GM12878 (cell line): Measurements from ENCODE around the gene EYA4. TPM values are rescaled to one million over a fixed set of nuclear protein-coding genes. Genes with fewer than 3 reads are reported as not detected.

ENCODE experiments used
- ATAC-seq: fragments of 200-7000 bp; cut with Tn5 transposase; 3 replicates; pipeline ENCODE4 v1.9.1; 2020; ENCODE audit warnings: mild to moderate bottlenecking, moderate library complexity
- BruUV-seq: library from RNA; stranded (reverse); fragments of 400-500 nt; replicated peaks from 2 replicates; lab custom pipeline; 2021; lab: Mats Ljungman, UMichigan
- CTCF ChIA-PET: fragments of 300-600 bp; sonication (Branson Sonifier 250); formaldehyde crosslinking; extraction: SDS; loops from one replicate; lab custom pipeline; 2021; ENCODE audit warnings: inconsistent platforms; lab: Yijun Ruan, JAX
- POLR2A ChIA-PET: fragments of 350-600 bp; formaldehyde crosslinking; extraction: SDS; loops from one replicate; lab custom pipeline; 2021; ENCODE audit warnings: inconsistent platforms; lab: Charles Lee
- RAD21 ChIA-PET: fragments of 300-600 bp; sonication (Branson Sonifier 250); formaldehyde crosslinking; loops from one replicate; lab custom pipeline; 2023; ENCODE audit warnings: antibody characterized with exemption; ENCODE audit not compliant: unreplicated experiment; lab: Charles Lee
- SMC1A ChIA-PET: fragments of 300-600 bp; sonication (Branson Sonifier 250); formaldehyde crosslinking; loops from one replicate; lab custom pipeline; 2023; ENCODE audit not compliant: unreplicated experiment, uncharacterized antibody; lab: Charles Lee
- DNase-seq: peaks from one replicate; pipeline ENCODE4 v3.0.0-alpha.2; 2011; ENCODE audit warnings: low read depth, low spot score
- FAIRE-seq: peaks from 3 replicates; lab custom pipeline; 2011; peaks lifted over from hg19 to GRCh38; lab: Jason Lieb, UNC
- H2AFZ ChIP-seq: 2 replicates; pipeline ENCODE4 v1.6.0; 2011; ENCODE audit warnings: low read depth, low read length, control low read depth; ENCODE audit not compliant: control insufficient read depth
- H3K27ac ChIP-seq: 2 replicates; pipeline ENCODE4 v1.5.1; 2011; ENCODE audit warnings: control low read depth; ENCODE audit not compliant: control insufficient read depth, insufficient read depth
- H3K27me3 ChIP-seq, 2 experiments: replicated peaks in 1 of 2; 2 replicates each; pipeline versions ENCODE4 v1.6.0 to v1.6.1; 2011; ENCODE audit warnings: low read length in 1 of 2; ENCODE audit not compliant: control insufficient read depth in 2 of 2, insufficient read depth in 2 of 2
- H3K36me3 ChIP-seq, 2 experiments: 2 replicates each; pipeline ENCODE4 v1.5.1; 2011; ENCODE audit warnings: low read length in 1 of 2; ENCODE audit not compliant: control insufficient read depth in 2 of 2, insufficient read depth in 2 of 2
- H3K4me1 ChIP-seq: 2 replicates; pipeline ENCODE4 v1.6.1; 2011; ENCODE audit warnings: mild to moderate bottlenecking, low read length, moderate library complexity, mixed read lengths; ENCODE audit not compliant: control insufficient read depth, insufficient read depth
- H3K4me2 ChIP-seq: 2 replicates; pipeline ENCODE4 v1.6.0; 2011; ENCODE audit warnings: control low read depth; ENCODE audit not compliant: control insufficient read depth, insufficient read depth
- H3K4me3 ChIP-seq: fragments of 200-600 bp; sonication (generic); 2 replicates; pipeline ENCODE4 v1.5.1; 2016
- H3K79me2 ChIP-seq: 2 replicates; pipeline ENCODE4 v1.6.0; 2011; ENCODE audit warnings: low read length; ENCODE audit not compliant: control insufficient read depth, insufficient read depth
- H3K9ac ChIP-seq: 2 replicates; pipeline ENCODE4 v1.8.0; 2011; ENCODE audit warnings: low read length, control low read depth, mixed read lengths; ENCODE audit not compliant: control insufficient read depth, insufficient read depth
- H3K9me3 ChIP-seq: replicated peaks from 3 replicates; pipeline ENCODE4 v1.5.1; 2011; ENCODE audit warnings: mild to moderate bottlenecking, low read length; ENCODE audit not compliant: control insufficient read depth, insufficient read depth
- H4K20me1 ChIP-seq: 2 replicates; pipeline ENCODE4 v1.6.0; 2011; ENCODE audit not compliant: control insufficient read depth, insufficient read depth
- BRCA1 ChIP-seq: IDR thresholded peaks from 2 replicates; pipeline ENCODE4 v1.6.1; 2011; ENCODE audit warnings: low read depth, low read length, improper control_type of control experiment
- CBFB ChIP-seq: IDR thresholded peaks from 2 replicates; pipeline ENCODE4 v1.6.1; 2016; ENCODE audit warnings: antibody characterized with exemption, low read depth
- CHD1 ChIP-seq: IDR thresholded peaks from 2 replicates; pipeline ENCODE4 v1.6.1; 2012; ENCODE audit warnings: low read depth, low read length, improper control_type of control experiment
- ESRRA ChIP-seq: IDR thresholded peaks from 2 replicates; pipeline ENCODE4 v1.6.1; 2012; ENCODE audit warnings: mild to moderate bottlenecking, low read length, improper control_type of control experiment
- JUNB ChIP-seq: IDR thresholded peaks from 2 replicates; pipeline ENCODE4 v1.6.1; 2016; ENCODE audit warnings: antibody characterized with exemption, mild to moderate bottlenecking
- NBN ChIP-seq: fragments of 450-650 bp; IDR thresholded peaks from 2 replicates; pipeline ENCODE4 v1.6.1; 2016
- NFIC ChIP-seq: IDR thresholded peaks from 2 replicates; pipeline ENCODE4 v1.6.1; 2012; ENCODE audit warnings: low read depth, mild to moderate bottlenecking, inconsistent platforms, low read length, moderate library complexity
- POU2F2 ChIP-seq: IDR thresholded peaks from 3 replicates; pipeline ENCODE4 v1.6.1; 2011; ENCODE audit warnings: low read depth, mild to moderate bottlenecking, low read length, borderline replicate concordance
- SRF ChIP-seq, 2 experiments: IDR thresholded peaks; 2 replicates each; pipeline ENCODE4 v1.6.1; 2011; ENCODE audit warnings: low read depth in 2 of 2, low read length in 2 of 2, mild to moderate bottlenecking in 1 of 2, moderate library complexity in 1 of 2
- WGBS: methylation state at CpG from one replicate; pipeline ENCODE4 v1.1.6; 2016; ENCODE audit warnings: low lambda C conversion rate; ENCODE audit not compliant: insufficient replicate concordance, insufficient coverage; ENCODE audit errors: missing lambda C conversion rate; 5-methylcytosine and 5-hydroxymethylcytosine counted together
- in situ Hi-C: fragments of 300-500 bp; cut with MboI; formaldehyde crosslinking; loops from 9 replicates; pipeline ENCODE4 v1.14.3; 2018; ENCODE audit warnings: mixed read lengths
- intact Hi-C: fragments of 100-400 bp; cut with micrococcal nuclease; formaldehyde crosslinking; loops from one replicate; pipeline ENCODE4 v1.14.2; 2022; ENCODE audit not compliant: unreplicated experiment
- polyA plus RNA-seq, 11 experiments: library from polyadenylated mRNA; depleted of rRNA in 4 of 11; unstranded in 6 of 11; stranded (reverse) in 5 of 11; fragments of >200 nt; fragmentation: Nextera tagmentation in 4 of 11; fragmentation: Illumina TruSeq in 1 of 11; extraction: Ambion mirVana in 4 of 11; extraction: Trizol in 1 of 11; gene quantifications; 1 replicate in 1 of 11; 2 replicates in 10 of 11; pipeline versions ENCODE4 v1.2.1 to v1.2.3, GENCODE V29; 2011 to 2016; ENCODE audit warnings: inconsistent platforms in 2 of 11, missing spikeins in 2 of 11, low read depth in 1 of 11
- total RNA-seq, 4 experiments: library from RNA; depleted of rRNA in 3 of 4; stranded (reverse); fragments of >200 nt in 3 of 4; fragmentation: Illumina TruSeq in 1 of 4; extraction: Trizol in 1 of 4; gene quantifications; 2 replicates each; pipeline versions ENCODE4 v1.2.1 to v1.2.3, GENCODE V29; 2013 to 2021
- TF ChIP-seq, protein P1 (sequence below): IDR thresholded peaks from 2 replicates; pipeline ENCODE4 v1.6.1; 2011; ENCODE audit warnings: mild to moderate bottlenecking, low read depth, low read length, moderate library complexity; ENCODE audit not compliant: insufficient replicate concordance
- TF ChIP-seq, protein P2 (sequence below): fragments of 450-650 bp; IDR thresholded peaks from 2 replicates; pipeline ENCODE4 v1.6.1; 2017; ENCODE audit warnings: antibody characterized with exemption, mild to moderate bottlenecking, moderate library complexity
- TF ChIP-seq, protein P3 (sequence below): IDR thresholded peaks from 2 replicates; pipeline ENCODE4 v1.6.1; 2012; ENCODE audit warnings: improper control_type of control experiment, low read depth, low read length; ENCODE audit not compliant: insufficient replicate concordance

The EYA4 gene
- total and polyA plus RNA-seq, 10 of the 15 experiments (the other 5 are each of a cell fraction or from before 2014, with no cell fraction given) = 0.02 TPM; not detected in 9

DNA sequence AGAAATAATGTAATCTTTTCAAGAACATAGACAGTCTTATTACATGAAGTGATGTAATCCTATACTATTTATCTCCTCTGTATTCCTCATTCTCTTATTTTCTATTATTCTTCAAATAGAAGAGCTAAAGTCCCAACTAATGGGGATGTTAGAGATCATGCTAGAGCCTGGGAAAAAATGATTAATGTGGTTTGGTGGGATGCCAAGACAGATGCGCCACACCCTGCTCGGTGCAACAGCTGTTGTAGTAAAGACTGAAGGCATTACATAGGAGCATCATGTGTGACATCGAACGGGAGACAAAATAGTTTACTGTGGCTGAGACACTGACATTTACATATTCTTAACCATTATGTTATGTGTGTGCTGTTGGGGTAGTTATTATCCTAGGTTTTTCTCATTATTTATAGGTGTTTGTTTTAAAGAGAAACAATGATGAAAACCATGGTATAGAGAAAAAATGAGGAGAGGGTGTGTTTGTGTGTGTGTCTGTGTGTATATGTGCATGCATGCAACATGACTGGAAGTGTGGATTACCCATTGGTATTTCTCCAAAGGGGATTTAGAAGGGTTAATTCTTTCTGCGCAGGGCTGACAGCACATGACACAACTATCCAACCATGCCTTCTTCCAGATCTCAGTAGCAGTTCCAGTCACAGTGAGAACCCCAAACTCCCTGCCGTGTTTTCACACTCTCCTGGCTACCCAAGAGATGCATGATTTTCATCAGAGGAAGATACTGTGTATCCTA, 155.3 kb downstream of the EYA4 start:
- Histone ChIP-seq H3K4me1 (no peaks in the 10 kb centered on the region), H3K36me3 (no peaks in the 10 kb centered on the region), H3K79me2 (no peaks in the 10 kb centered on the region), H3K9ac (no peak overlapping the region), H2AFZ (no peak overlapping the region), H3K27me3 (no peaks in the 10 kb centered on the region), H4K20me1 (no peaks in the 10 kb centered on the region), H3K4me3 (no peak overlapping the region), H3K4me2 (no peak overlapping the region), H3K27ac (no peak overlapping the region), H3K9me3 (no peaks in the 10 kb centered on the region)
- no peak for DNase-seq
- in situ Hi-C loops = no loop called here
- ChIA-PET RAD21 (no interaction called here), POLR2A (no interaction called here), CTCF (no interaction called here), SMC1A (interaction anchor here (1.2 kb wide), 1 partner anchor 299 kb away, joined by 3 read pairs; no protein-coding TSS in a partner anchor)
- intact Hi-C loops = no loop called here
- BruUV-seq = no TSS peak
- no peak for ATAC-seq
- FAIRE-seq = no peak
- 16% methylated on average over 6 of the region's 6 CpGs for WGBS
- TF ChIP-seq, protein P1, sequence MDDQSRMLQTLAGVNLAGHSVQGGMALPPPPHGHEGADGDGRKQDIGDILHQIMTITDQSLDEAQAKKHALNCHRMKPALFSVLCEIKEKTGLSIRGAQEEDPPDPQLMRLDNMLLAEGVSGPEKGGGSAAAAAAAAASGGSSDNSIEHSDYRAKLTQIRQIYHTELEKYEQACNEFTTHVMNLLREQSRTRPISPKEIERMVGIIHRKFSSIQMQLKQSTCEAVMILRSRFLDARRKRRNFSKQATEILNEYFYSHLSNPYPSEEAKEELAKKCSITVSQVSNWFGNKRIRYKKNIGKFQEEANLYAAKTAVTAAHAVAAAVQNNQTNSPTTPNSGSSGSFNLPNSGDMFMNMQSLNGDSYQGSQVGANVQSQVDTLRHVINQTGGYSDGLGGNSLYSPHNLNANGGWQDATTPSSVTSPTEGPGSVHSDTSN = no peak
- no peak for TF ChIP-seq CBFB
- TF ChIP-seq, protein P2, sequence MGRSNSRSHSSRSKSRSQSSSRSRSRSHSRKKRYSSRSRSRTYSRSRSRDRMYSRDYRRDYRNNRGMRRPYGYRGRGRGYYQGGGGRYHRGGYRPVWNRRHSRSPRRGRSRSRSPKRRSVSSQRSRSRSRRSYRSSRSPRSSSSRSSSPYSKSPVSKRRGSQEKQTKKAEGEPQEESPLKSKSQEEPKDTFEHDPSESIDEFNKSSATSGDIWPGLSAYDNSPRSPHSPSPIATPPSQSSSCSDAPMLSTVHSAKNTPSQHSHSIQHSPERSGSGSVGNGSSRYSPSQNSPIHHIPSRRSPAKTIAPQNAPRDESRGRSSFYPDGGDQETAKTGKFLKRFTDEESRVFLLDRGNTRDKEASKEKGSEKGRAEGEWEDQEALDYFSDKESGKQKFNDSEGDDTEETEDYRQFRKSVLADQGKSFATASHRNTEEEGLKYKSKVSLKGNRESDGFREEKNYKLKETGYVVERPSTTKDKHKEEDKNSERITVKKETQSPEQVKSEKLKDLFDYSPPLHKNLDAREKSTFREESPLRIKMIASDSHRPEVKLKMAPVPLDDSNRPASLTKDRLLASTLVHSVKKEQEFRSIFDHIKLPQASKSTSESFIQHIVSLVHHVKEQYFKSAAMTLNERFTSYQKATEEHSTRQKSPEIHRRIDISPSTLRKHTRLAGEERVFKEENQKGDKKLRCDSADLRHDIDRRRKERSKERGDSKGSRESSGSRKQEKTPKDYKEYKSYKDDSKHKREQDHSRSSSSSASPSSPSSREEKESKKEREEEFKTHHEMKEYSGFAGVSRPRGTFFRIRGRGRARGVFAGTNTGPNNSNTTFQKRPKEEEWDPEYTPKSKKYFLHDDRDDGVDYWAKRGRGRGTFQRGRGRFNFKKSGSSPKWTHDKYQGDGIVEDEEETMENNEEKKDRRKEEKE = no peak
- no peak for TF ChIP-seq NBN
- TF ChIP-seq CHD1 = no peak
- TF ChIP-seq JUNB = no peak
- TF ChIP-seq SRF (IDR thresholded peaks at IDR 0.05; ENCODE audit: low read depth in 2 of 2, low read length in 2 of 2) = no peak
- no peak for TF ChIP-seq BRCA1
- no peak for TF ChIP-seq ESRRA
- TF ChIP-seq NFIC = no peak
- TF ChIP-seq POU2F2 = no peak
- TF ChIP-seq, protein P3, sequence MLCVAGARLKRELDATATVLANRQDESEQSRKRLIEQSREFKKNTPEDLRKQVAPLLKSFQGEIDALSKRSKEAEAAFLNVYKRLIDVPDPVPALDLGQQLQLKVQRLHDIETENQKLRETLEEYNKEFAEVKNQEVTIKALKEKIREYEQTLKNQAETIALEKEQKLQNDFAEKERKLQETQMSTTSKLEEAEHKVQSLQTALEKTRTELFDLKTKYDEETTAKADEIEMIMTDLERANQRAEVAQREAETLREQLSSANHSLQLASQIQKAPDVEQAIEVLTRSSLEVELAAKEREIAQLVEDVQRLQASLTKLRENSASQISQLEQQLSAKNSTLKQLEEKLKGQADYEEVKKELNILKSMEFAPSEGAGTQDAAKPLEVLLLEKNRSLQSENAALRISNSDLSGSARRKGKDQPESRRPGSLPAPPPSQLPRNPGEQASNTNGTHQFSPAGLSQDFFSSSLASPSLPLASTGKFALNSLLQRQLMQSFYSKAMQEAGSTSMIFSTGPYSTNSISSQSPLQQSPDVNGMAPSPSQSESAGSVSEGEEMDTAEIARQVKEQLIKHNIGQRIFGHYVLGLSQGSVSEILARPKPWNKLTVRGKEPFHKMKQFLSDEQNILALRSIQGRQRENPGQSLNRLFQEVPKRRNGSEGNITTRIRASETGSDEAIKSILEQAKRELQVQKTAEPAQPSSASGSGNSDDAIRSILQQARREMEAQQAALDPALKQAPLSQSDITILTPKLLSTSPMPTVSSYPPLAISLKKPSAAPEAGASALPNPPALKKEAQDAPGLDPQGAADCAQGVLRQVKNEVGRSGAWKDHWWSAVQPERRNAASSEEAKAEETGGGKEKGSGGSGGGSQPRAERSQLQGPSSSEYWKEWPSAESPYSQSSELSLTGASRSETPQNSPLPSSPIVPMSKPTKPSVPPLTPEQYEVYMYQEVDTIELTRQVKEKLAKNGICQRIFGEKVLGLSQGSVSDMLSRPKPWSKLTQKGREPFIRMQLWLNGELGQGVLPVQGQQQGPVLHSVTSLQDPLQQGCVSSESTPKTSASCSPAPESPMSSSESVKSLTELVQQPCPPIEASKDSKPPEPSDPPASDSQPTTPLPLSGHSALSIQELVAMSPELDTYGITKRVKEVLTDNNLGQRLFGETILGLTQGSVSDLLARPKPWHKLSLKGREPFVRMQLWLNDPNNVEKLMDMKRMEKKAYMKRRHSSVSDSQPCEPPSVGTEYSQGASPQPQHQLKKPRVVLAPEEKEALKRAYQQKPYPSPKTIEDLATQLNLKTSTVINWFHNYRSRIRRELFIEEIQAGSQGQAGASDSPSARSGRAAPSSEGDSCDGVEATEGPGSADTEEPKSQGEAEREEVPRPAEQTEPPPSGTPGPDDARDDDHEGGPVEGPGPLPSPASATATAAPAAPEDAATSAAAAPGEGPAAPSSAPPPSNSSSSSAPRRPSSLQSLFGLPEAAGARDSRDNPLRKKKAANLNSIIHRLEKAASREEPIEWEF = no peak
